ENCODE measurements around the gene NPSR1.

The NPSR1 gene

GRCh38 chr7:34719636-34720035 is 61.6 kb downstream of the NPSR1 start:
- DNase-seq (ENCODE audit: low read depth in 1 of 2, low spot score in 1 of 2): no peak

GRCh38 chr7:34720289-34720688 is 62.3 kb downstream of the NPSR1 start:
- no peak for DNase-seq (ENCODE audit: low read depth in 1 of 2, low spot score in 1 of 2)

GRCh38 chr7:34723338-34723737 is 65.3 kb downstream of the NPSR1 start:
- no peak for DNase-seq (ENCODE audit: low read depth in 1 of 2, low spot score in 1 of 2)

- no peak for DNase-seq (ENCODE audit: low read depth in 1 of 2, low spot score in 1 of 2)
These were observed 66.0 kb downstream of the NPSR1 start for GRCh38 chr7:34723866-34724490.

GRCh38 chr7:34726221-34726620 is 68.2 kb downstream of the NPSR1 start:
- no peak for DNase-seq (ENCODE audit: low read depth in 1 of 2, low spot score in 1 of 2)

GRCh38 chr7:34727464-34727995 is 69.5 kb downstream of the NPSR1 start:
- DNase-seq (ENCODE audit: low read depth in 1 of 2, low spot score in 1 of 2): no peak

- no peak for DNase-seq (ENCODE audit: low read depth in 1 of 2, low spot score in 1 of 2)
These were observed 70.1 kb downstream of the NPSR1 start for GRCh38 chr7:34728156-34728555.

GRCh38 chr7:34734771-34735170 is 76.8 kb downstream of the NPSR1 start:
- no peak for DNase-seq (ENCODE audit: low read depth in 1 of 2, low spot score in 1 of 2)

GRCh38 chr7:34735526-34735925 is 77.5 kb downstream of the NPSR1 start:
- DNase-seq (ENCODE audit: low read depth in 1 of 2, low spot score in 1 of 2): no peak

- no peak for DNase-seq (ENCODE audit: low read depth in 1 of 2, low spot score in 1 of 2)
These were observed 81.8 kb downstream of the NPSR1 start for GRCh38 chr7:34739651-34740300.

GRCh38 chr7:34740840-34741239 is 82.8 kb downstream of the NPSR1 start:
- no peak for DNase-seq (ENCODE audit: low read depth in 1 of 2, low spot score in 1 of 2)

- DNase-seq (ENCODE audit: low read depth in 1 of 2, low spot score in 1 of 2): no peak
These were observed 89.3 kb downstream of the NPSR1 start for GRCh38 chr7:34747176-34747781.

- DNase-seq (ENCODE audit: low read depth in 1 of 2, low spot score in 1 of 2): no peak
These were observed 90.1 kb downstream of the NPSR1 start for GRCh38 chr7:34747867-34748727.

GRCh38 chr7:34748728-34749089 is 90.7 kb downstream of the NPSR1 start:
- no peak for DNase-seq (ENCODE audit: low read depth in 1 of 2, low spot score in 1 of 2)

GRCh38 chr7:34749446-34749845 is 91.4 kb downstream of the NPSR1 start:
- DNase-seq (ENCODE audit: low read depth in 1 of 2, low spot score in 1 of 2): no peak

- DNase-seq (ENCODE audit: low read depth in 1 of 2, low spot score in 1 of 2): no peak
These were observed 92.2 kb downstream of the NPSR1 start for GRCh38 chr7:34750209-34750608.

GRCh38 chr7:34750636-34751035 is 92.6 kb downstream of the NPSR1 start:
- DNase-seq (ENCODE audit: low read depth in 1 of 2, low spot score in 1 of 2): no peak

GRCh38 chr7:34751725-34752643 is 94.0 kb downstream of the NPSR1 start:
- DNase-seq (ENCODE audit: low read depth in 1 of 2, low spot score in 1 of 2): no peak

GRCh38 chr7:34752929-34753328 is 94.9 kb downstream of the NPSR1 start:
- no peak for DNase-seq (ENCODE audit: low read depth in 1 of 2, low spot score in 1 of 2)

GRCh38 chr7:34755008-34755407 is 97.0 kb downstream of the NPSR1 start:
- DNase-seq (ENCODE audit: low read depth in 1 of 2, low spot score in 1 of 2): no peak

Data from stimulated activated CD4-positive, alpha-beta T cell treated with anti-CD3 and anti-CD28 coated beads, Interleukin-15, amount 100 ng/mL, for 1 hour (primary cell).